Fibroblast of peridontal ligament (primary cell): Measurements from ENCODE around the gene UBE2B.
"Not testable (repeated sequence)": the region's sequence is repeated elsewhere in the genome, so short reads cannot be mapped to it uniquely, and the experiment has no call there.

Source experiments
- DNase-seq: peaks from one replicate; pipeline ENCODE4 v3.0.0-alpha.2; 2010; ENCODE audit errors: extremely low read depth

Gene UBE2B

DNA sequence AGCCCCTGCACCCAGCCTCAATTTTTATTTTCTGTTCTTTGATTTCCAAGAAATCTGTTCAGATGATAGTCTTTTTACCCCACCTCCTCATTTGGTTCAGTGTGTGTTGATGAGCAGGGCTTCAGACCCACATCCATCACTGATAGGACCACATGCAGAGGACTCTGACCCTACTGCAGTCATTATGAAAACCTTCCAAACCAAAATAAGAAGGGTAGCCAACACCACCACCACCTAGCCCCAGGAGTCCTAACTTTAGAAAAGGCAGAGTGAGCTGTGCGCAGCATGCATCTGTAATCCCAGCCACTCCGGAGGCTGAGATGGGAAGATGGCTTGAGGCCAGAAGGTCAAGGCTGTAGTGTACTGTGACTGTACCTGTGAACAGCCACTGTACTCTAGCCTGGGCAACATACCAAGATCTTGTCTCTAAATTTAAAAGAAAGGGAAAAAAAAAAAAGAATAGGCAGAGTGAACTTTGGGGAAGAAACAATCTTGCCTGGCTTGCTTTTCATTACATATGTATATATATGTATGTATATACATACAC is 27.3 kb downstream of the UBE2B start:
- no peak for DNase-seq

DNA sequence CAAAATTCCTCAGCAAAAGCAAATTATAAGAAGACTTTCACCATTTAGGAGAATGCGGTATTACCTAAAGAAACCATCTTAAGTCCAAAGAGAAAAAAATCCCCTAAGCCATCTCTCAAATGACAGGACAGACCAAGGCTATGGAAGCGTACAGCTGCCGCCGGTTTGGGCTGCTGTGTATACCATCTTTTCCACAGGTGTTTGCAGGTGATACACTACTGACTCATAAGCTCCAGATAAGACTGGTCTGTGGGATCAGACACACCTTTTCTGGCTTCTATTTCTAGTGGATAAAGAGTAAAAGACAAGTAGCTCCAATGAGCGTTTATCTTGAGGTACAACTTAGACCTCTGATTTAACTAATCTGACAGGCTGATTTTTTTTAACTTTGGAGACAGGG is 32.6 kb downstream of the UBE2B start:
- DNase-seq, result no peak

DNA sequence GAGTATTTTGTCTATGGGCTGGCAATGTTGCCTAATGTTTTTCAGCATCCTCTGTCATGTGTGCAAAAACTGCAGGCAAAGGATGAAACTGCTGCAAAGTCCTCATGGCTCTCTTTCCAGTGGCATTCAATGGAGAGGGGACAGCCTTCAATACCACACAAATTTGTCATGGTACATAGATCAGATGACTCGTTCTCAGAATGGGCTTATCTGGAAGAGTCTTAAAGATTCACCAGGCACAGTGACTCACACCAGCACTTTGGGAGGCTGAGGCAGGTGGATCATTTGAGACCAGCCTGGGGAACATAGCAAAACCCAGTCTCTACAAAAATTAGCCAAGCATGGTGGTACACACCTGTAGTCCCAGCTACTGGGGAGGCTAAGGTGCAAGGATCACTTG is 35.0 kb downstream of the UBE2B start:
- DNase-seq, result no peak

DNA sequence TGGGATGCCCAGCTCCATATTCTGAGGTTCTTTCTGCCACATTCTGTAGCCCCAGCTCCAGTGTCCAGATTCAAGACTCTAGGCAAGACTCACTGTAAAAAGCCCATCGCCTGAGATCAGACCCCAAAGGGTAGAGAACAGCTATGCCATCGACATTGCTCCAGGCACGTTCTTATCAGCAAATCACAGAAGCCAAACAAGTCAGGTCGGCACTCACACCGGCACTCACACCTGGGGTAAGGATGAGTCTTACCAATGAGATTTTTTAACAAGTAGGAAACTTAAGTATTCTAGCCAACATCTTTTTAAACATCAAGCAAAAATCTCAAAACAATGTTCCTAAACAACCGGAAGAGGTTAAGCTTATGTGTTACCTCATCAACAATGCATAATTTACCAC is 38.0 kb downstream of the UBE2B start:
- no peak for DNase-seq

DNA sequence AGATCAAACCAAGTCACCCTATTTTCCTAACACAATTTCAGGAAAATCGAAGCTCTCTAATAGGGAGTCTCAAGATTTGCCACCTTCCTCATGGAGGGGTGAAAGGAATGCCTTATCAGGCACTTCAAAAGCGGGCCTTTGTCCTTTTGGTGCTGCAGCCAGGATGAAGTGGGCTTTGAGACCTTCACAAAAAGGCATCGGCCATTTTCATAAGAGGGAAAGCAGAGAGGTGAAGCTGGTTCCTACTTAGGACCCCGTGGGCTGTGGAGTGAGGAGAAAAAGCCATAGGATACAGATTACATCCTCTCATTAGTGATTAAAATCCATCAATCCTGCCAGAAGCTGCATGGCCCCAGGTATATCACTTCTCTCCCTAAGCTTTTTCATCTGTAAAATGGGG is 39.5 kb downstream of the UBE2B start:
- no peak for DNase-seq

DNA sequence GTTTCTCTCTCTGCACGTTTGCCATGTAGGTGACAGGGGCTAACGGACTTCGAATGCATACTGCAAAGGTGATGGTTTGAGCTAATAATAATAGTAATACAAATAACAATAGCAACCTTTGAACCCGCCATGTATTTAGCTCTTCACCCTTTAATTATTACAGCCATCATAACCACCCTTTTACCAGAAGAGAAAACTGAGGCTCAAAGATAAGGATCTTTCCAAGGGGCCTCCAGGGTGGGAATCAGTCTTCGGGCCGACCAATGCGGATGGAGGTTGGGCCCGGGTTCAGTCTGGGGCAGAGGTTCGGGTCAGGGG is 39.8 kb downstream of the UBE2B start:
- no peak for DNase-seq

DNA sequence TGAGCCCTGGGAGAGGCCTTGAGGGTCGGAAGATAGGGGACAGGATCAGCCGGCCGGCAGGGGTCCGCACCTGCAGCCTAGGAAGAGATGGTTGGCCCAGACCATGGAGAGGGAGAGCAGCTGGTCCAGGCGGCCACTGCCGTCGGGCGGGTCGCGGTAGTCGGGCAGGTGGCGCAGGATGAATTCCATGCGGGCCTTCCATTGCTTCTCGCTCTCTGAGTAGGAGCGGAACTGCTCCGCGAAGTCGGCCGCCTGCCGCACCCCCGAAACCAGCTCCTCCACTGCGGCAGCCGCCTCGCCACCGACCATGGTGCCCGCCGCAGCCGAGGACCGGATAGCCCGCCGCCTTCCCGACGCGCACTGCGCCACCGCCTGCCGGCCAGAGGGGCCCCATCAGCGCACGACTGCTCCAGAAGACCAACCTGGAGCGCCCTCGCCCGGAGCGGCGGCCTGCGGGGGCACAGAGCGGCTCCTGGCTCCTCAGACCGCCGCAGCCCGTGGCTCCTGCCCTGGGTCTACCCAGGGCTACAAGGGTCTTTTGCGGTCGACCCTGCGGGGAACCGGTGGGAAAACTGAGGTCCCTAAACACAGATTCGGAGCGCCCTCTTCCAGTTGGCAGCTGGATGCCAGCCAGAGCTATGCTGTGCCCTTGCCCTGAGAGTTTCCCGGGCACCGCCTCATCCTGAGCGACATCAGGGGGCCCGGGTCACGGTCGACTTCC is 40.3 kb downstream of the UBE2B start, which contains the start of gene CDKN2AIPNL:
Gene CDKN2AIPNL (minus strand): TSS at position 336 of the 721 bp plus-strand sequence. CDS start 27 bp downstream, at position 309.
- DNase-seq, result peak; percentile 78

DNA sequence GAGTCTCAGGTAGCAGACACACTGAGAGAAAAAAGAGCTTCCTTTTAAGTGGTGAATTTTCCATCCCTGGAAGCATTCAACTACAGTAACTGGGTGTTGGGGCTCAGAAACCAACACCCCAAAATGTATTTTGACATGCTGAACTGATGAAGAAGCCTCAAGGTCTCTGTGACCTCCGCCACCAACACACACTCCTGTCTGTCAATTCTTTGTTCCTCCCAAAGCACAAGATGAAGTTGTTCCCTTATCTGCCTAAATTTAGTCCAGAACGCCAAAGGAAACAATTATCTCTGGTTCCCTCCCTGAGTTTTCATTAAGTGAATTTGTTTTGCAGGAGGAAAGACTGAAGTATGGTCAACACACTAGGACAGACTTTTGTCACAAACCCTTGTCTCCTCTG is 41.7 kb downstream of the UBE2B start:
- no peak for DNase-seq

DNA sequence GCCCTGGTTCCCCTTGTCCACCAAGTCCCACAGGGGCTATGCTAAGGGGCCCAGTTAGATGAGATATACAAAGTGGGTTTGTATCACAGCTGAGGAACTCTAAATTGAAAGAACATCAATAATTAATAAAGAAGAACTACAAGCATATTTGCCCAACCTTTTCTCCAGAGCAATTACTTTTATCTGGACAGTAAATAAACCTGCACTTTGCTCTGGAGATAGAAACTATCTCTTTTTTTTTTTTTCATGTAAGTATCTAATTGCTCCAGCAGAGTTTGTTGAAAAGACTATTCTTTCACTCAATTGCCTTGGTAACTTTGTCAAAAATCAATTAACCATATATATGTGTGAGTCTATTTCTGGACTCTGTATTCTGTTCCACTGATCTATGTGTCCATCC is 46.3 kb downstream of the UBE2B start:
- DNase-seq, result no peak

DNA sequence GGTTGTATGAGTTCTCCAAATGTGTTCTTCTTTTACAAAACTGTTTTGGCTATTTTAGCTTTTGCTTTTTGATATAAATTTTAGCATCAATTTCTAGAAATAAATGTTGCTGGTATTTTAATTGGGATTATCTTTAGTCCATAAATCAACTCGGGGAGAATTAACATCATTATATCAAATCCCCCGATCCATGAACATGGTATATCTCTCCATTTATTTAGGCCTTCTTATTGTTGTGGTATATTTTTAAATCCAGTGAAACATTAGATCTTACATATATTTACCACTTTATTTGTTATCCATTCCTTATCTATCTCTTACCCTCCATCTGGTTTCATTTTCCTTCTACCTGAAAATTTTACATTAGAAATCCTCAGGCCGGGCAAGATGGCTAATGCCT is 47.6 kb downstream of the UBE2B start:
- no peak for DNase-seq

DNA sequence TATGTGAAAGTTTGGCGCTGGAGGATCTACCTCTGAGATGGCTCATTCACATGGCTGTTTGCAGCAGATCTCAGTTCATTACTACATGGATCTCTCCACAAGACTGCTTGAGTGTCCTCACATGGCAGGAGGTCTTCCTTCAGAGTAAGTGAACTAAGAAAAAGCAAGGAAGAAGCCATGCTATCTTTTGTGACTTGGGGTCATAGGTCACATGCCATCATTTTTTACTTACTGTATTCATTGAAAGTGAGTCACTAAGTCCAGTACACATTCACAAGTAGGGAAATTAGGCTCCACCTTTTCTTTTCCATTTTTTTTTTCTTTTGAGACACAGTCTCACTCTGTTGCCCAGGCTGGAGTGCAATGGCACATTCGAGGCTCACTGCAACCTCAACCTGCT is 49.0 kb downstream of the UBE2B start:
- peak; percentile 18 for DNase-seq

DNA sequence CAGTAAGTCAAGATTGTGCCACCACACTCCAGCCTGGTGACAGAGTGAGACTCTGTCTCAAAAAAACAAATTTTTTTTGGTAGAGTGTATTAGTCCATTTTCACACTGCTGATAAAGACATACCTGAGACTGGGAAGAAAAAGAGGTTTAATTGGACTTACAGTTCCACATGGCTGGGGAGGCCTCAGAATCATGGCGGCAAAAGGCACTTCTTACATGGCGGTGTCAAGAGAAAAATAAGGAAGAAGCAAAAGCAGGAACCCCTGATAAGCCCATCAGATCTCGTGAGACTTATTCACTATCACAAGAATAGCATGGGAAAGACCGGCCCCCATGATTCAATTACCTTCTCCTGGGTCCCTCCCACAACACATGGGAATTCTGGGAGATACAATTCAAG is 49.7 kb downstream of the UBE2B start:
- DNase-seq, result not testable (repeated sequence)

DNA sequence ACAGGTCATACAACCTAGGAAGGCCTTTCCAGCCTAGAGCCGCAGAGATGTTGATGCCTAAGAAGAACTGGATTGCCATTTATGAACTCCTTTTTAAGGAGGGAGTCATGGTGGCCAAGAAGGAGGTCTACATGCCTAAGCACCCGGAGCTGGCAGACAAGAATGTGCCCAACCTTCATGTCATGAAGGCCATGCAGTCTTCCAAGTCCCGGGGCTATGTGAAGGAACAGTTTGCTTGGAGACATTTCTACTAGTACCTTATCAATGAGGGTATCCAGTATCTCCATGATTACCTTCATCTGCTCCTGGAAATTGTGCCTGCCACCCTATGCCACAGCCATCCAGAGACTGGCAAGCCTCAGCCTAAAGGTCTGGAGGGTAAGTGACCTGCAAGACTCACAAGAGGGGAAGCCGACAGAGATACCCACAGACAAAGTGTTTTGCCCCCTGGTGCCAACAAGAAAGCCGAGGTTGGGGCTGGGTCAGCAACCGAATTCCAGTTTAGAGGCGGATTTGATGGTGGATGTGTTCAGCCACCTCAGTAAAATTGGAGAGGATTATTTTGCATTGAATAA is 51.5 kb downstream of the UBE2B start:
- no peak for DNase-seq

DNA sequence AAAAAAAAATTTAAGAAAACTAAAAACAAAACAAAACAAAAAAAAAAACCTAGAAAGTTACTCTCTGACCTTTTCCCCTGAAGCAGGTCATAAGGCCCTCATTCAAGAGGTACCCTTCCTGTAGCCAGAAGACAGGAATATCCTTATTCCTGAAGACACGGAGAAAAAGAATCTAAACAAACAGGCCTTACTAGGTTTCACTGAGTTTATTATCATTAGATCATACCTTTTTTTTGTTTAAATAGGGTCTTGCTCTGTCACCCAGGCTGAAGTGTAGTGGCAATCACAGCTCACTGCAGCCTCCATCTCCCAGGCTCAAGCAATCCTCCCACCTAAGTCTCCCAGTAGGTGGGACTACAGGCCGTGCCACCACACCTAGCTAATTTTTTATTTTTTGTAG is 52.0 kb downstream of the UBE2B start:
- no peak for DNase-seq

DNA sequence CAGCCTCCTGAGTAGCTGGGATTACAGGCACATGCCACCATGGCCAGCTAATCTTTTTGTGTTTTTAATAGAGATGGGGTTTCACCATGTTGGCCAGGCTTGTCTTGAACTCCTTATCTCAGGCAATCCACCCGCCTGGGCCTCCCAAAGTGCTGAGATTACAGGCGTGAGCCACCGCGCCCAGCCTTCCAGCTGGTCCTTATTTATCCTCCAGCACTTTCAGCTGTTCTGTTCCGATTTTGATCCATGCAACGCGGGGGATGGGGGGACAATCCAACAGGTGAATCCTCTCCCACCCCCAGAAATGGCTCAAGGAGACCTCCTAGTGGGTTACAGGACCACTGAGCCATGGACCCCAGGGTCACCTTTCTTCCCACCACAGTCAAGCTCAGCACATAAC is 55.0 kb downstream of the UBE2B start:
- DNase-seq, result no peak

DNA sequence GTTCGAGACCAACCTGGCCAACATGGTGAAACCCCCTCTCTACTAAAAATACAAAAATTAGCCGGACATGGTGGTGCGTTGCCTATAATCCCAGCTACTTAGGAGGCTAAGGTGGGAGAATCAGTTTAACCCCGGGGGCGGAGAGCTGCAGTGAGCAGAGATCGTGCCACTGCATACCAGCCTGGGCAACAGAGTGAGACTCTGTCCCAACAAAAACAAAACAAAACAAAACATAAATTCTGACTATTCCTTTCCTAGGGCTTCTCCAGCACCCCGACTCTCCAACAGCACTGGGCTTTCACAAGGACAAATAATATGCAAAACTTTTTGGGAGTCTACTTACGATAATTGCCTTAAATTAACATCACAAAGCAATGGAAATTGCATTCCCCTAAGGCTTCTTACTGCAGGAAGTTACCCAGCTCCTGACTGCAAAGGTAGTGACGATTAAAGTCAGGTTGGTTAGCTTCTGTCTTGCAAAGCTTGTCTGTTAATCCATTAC is 56.2 kb downstream of the UBE2B start:
- DNase-seq, result no peak

DNA sequence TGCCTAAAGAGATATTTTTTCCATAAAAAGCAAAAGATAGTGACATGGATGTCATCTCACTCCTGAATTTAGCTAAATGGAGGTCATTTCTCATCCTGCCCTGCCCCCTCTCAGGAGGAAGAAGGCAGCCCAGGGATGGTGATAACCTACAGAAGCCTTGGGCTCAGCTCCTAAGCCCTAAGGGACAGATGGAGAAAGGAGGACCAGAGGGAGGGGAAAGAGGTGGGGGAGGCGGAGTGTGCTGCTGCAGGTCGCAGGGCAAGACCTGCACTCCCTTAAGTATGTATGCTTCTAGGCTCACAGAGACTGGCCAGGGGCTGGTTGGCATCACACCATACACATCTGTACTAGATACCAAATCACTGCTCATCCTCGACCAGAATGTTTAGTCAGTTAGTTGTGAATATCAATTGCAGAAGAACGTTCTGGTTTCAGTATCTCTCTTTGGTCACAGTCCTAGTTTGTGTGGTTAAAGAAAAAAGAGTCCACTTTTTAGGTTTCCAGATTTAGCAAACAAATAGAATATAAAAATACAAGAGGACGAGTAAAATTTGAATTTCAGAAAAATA is 58.7 kb downstream of the UBE2B start:
- peak; percentile 9 for DNase-seq

DNA sequence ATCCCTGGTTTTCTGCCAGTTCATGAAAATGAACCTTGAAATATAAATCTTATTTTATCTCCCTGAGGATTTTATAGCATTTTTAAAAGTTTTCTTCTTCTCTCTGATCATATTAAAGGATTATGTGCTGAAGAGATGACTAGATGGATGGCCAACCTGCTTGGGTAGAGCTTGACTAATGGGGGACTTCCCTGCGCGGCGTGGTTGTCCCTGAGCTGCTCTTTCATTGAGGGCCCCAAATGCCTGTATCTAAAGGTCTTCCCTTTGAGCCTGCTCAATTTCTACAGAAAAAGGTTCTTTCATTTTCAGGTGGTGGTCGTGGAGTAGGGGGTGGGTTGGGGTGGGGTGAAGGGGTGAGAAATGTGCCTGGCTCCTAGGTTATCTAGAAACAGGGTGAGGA is 60.8 kb downstream of the UBE2B start:
- no peak for DNase-seq

DNA sequence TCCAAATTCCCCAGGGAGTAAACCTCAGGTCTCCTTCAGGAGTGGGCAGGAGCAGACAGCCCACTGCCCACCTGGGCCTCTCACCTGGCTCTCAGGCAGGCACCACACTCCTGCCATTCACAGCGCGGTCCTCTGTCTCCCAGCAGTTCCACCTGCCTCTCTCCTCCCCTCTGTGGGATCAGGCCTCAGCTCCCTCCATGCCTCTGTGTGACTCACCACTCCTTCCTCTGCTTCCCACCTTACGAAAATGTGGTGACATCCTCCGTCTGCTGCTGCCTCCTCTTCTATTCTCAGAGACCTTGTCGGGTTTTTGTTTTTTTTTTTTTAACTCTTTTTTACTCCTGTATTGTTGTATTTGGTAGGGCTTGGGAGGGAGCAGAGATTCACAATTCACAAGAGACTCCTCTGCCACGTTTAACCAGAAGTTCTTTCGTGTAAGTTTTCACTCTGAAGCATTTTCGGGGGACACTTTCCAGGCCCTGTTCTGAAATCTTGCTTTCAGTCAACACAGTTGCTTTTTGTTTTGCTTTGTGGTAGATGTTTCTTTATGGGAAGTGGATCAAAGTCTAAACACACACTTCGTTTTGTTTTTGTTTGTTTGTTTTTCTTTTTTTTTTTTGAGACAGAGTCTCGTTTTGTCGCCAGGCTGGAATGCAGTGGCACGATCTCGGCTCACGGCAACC is 61.4 kb downstream of the UBE2B start:
- DNase-seq, result peak; percentile 22

DNA sequence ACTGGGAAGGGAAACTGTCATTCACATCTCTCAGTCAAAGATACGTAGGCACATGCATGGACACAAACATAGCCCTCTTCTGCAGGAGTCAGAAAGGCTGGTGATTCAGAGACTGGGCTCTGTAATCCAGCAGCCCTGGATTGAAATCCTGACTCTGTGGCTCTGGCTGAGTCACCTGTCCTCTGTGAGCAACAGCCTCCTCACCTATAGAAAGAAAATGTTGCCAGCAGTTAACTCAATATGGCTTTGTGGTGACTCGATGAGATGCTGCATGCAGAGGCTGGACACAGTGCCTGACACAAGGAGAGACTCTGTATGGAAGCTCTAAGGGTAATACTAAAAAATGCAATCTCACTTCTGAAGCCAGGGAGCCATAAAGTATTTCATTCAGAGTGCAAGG is 64.2 kb downstream of the UBE2B start:
- peak; percentile 38 for DNase-seq

DNA sequence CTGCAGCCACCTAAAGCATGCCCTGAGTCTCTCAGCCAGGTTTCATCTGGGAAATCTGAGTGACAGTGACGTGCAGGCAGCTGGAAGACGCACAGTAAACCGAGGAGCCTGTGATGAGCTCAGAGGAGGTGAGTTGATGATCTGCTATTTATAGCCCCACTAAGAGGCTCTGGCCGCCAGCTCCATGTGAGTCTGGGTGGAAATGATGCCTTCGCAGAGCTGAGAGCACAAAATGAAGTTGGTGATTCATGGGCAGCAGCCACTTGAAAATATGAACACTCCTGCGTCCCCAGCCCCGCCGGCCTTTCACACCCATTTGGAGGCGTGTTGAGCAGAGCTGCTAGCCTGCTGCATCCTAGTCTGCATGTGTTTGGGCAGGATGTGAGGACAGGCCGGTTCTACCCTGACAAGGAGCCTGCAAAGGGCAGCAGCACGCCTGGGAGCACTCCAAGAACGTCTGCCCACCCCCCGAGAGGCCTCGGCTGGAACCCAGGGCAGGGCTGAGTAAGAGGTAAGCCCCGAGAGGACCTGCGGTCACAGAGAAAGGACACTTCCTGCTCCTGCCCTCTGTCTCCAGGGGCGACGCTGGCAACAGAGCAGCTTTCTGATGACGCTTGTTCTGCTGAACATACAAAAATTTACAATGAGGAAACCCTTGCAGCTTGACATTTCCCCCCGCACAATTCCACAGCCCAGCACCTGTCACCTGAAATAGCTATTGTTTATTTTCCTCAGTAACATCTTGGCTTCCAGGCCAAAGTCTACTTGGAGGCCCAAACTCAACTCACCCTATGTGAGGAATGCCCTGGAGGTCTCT is 65.4 kb downstream of the UBE2B start:
- DNase-seq, result peak; percentile 70
